ENCODE results near the gene TBC1D1.

The TBC1D1 gene

DNA sequence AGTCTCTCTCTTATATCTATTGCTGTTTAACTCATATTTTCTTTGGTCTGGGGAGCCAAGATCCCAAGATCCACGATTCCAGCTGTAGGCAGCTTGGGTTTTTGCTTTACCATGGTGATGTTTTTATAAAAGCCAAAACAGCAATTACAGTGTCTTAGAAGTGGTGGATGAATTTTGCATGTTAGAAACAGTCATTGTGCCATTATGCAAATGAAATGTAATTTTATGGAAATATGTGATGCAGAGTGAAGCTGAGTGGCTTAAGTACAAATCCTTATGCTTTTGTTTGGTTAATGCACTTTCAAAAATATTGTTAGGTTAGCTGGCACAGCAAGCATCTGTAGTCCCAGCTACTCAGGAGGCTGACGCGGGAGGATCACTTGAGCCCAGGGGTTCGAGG is 36.5 kb downstream of the TBC1D1 start:
- DNase-seq: no peak

GRCh38 chr4:37928426-37929416 is 37.8 kb downstream of the TBC1D1 start:
- no peak for DNase-seq

- no peak for DNase-seq
These were observed 43.2 kb downstream of the TBC1D1 start for GRCh38 chr4:37934096-37934495.

GRCh38 chr4:37934609-37935008 is 43.7 kb downstream of the TBC1D1 start:
- DNase-seq: no peak

- no peak for DNase-seq
These were observed 44.1 kb downstream of the TBC1D1 start for GRCh38 chr4:37935026-37935425.

- DNase-seq: no peak
These were observed 46.1 kb downstream of the TBC1D1 start for GRCh38 chr4:37936889-37937498.

DNA sequence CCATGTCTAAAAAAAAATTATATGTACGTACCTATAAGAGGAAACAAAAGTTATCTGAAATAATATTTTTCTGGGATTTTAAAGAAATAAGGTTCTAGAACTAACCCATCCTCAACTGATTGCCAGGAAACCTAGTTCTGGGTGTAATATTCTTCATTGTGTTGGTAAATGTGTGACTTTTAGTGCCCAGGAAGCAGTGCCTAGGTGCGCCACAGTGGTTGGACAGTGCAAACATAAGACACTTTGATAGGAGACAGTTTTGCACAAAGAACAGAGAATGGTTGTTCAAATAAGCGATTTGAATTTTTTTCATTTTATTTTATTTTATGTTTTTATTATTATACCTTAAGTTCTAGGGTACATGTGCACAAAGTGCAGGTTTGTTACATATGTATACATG is 47.3 kb downstream of the TBC1D1 start:
- no peak for DNase-seq

- no peak for DNase-seq
These were observed 55.8 kb downstream of the TBC1D1 start for GRCh38 chr4:37946503-37947179.

DNA sequence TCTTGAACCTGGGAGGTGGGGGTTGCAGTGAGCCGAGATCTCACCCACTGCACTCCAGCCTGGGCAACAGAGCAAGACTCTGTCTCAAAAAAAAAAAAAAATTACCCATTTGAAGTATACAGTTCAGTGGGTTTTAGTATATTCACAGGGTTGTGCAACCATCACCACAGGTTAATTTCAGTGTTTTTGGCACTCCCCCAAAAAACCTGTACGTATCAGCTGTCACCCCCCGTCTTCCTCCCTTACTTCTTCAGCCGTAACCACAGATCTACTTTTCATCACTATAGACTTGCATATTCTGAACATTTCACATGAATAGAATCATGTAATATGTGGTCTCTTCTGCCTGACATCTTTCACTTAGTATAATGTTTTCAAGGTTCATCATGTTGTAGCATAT is 57.7 kb downstream of the TBC1D1 start:
- no peak for DNase-seq

DNA sequence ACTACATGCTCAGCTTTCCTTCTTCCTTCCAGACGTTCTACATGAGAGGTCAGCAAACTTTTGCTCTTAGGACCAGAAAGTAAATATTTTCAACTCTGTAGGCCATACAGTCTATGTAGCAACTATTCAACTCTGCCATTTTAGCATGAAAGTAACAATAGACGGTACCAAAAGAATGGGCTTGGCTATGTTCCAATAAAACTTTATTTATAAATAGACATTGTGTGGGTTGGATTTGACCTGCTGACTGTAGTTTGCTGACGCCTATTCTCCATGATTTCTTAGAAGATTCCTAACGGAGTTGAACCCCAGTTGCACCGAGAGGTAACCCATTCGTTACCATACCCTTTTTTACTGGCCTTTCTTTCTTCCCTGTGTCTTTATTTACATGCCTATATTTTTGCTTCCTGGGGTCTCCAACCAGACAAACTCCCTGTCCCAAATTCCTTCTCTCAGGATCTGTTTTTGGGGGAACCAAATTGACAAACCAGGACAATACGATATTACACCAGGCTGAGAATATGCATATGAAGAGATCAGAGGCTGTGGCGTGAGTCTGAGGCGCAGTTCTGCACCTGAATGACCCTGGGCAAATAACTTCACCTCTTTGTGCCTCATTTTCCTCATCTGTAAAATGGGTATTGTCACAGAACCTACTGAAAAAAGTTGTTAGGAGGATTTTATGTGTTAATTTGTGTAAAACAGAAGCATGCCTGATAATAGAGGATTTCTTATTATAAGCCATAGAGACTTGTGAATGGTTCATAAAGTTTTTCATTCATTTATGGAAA is 58.9 kb downstream of the TBC1D1 start:
- DNase-seq: no peak

DNA sequence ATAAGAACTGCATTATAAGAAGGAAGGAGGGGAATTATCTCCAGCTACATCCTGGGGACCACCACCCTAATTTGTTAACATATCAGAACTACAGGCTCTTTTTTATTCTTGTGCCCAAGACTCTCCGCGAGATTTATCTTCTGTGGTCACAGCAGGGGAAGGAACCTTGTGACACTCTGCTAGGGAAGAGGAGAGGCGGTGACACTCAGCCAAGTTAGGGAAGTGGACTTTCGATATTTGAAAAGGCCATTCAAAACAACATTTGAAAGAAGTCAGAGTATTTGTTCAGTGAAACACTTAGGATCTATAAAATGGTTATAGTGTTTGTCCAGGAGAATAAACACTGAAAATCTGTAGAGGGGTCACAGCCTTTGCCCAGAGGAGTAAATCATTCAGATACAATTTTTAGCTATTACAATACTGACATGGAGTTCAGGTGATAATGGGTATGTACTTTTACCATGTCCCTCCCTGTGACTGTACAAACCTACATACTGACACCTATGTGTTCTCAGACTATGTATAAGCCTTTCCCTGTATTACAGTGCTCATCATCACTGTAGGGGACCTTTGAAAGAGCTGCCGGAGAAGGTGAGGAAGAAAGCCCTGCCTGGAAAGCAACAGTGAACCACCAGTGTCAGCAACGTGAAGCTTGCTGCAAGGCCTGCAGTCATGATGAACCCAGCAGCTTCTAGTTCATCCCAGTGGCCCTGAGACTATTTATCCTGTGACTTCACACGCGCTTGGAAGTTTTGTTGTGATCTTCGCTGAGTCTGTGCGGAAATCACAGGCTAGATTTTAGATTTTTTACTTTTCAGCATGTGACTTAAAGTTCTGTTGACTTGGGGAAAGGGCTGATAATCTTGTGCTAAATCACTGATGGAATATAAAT is 60.8 kb downstream of the TBC1D1 start:
- peak; percentile 25 for DNase-seq

GRCh38 chr4:37953156-37953555 is 62.3 kb downstream of the TBC1D1 start:
- no peak for DNase-seq

GRCh38 chr4:37953620-37954293 is 62.9 kb downstream of the TBC1D1 start:
- DNase-seq: no peak

GRCh38 chr4:37956941-37957340 is 66.1 kb downstream of the TBC1D1 start:
- no peak for DNase-seq

DNA sequence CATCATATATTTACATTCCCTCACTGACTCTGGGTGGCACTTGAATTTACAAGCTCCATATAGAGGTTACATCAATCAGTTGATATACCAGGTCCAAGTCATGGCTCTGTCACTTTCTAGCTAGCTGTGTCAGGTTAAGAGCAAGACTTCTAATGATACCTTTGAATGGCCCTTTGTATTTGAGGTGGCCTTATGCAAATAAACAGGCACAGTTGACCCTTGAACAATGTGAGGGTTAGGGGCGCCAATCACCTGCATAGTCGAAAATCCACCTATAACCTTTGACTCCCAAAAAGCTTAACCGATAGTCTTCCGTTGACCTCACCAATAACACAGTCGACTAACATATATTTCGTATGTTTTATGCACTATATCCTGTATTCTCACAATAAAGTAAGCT is 68.0 kb downstream of the TBC1D1 start:
- no peak for DNase-seq

GRCh38 chr4:37960098-37960497 is 69.2 kb downstream of the TBC1D1 start, which contains the start of gene PTTG2:
Gene PTTG2, plus strand, starts transcription at chr4:37960398. Its CDS starts 37 bp downstream, at chr4:37960435.
- no peak for DNase-seq

DNA sequence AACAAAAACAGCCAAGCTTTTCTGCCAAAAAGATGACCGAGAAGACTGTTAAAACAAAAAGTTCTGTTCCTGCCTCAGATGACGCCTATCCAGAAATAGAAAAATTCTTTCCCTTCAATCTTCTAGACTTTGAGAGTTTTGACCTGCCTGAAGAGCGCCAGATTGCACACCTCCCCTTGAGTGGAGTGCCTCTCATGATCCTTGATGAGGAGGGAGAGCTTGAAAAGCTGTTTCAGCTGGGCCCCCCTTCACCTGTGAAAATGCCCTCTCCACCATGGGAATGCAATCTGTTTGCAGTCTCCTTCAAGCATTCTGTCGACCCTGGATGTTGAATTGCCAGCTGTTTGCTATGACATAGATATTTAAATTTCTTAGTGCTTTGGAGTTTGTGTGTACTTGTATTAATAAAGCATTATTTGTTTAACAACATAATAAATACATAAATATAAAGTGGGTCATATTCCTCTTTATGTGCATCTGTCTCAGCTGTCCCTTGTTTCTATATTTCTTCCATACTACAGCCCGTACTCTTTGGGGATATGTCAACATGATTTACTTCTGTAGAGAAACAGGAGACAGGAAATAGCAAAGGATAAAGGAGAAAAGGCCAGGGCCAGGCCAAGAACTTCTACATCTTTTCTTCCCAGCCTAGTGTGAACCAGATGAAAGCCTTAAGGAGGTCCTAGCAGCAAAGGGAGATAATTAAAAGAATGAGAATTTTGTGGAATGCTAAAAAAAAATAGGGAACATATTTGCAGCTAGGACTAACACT is 70.0 kb downstream of the TBC1D1 start:
- no peak for DNase-seq

DNA sequence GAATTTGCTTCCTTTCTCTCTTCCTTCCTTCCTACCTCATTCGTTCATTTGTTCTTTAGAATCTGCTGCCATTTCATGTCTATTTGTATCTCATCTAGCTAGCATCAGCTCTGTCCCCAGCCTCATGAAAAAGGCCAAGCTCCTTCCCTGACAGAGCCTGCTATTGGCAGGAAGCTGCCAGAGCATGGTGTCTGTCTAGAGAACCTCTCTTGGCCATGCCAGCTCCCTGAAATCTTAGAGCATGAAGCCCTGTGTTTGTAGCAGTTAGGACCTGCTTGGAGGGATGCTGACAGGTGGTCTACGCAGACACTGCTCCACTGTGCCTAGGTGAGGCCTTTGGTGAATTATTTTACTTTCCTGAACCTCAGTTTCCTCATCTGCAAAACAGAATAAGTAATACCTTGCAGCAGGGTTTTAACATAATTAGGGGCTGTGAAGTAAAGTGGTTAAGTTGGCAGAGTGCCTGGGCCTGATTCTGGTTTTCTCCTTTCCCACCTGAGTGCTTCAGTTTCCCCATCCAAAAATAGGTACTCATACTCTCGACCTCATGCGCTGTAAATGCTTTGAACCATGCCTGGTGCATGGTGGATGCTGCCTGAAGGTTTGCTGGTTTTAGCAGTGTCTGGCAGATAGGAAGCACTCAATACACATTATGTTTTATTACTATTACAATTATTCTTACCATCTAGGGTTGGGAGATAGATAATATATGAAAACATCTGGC is 74.0 kb downstream of the TBC1D1 start:
- no peak for DNase-seq

GRCh38 chr4:37966044-37966443 is 75.2 kb downstream of the TBC1D1 start:
- DNase-seq: no peak

- DNase-seq: no peak
These were observed 76.9 kb downstream of the TBC1D1 start for GRCh38 chr4:37967736-37968135.
